NCI-H2196 (cell line): ENCODE results near the gene SURF4.
A peak's percentile ranks its signal among the peaks of the same experiment; 100 is the strongest.
"Not testable (repeated sequence)": the region's sequence is repeated elsewhere in the genome, so short reads cannot be mapped to it uniquely, and the experiment has no call there.

Source experiments
- DNase-seq: peaks from one replicate; lab custom pipeline; 2025; ENCODE audit not compliant: unreplicated experiment; lab: John Stamatoyannopoulos, UW

Gene SURF4

GRCh38 chr9:133397895-133398294 lies 22.0 kb upstream of the SURF4 start:
- DNase-seq: no peak

GRCh38 chr9:133397370-133397769 lies 21.5 kb upstream of the SURF4 start:
- no peak for DNase-seq

GRCh38 chr9:133396952-133397351 lies 21.1 kb upstream of the SURF4 start:
- DNase-seq: no peak

GRCh38 chr9:133394687-133395271 lies 18.9 kb upstream of the SURF4 start:
- no peak for DNase-seq

- DNase-seq: no peak
Measured at GRCh38 chr9:133393399-133393798, 17.5 kb upstream of the SURF4 start.

GRCh38 chr9:133392308-133392707 lies 16.4 kb upstream of the SURF4 start:
- DNase-seq: not testable (repeated sequence)

- not testable (repeated sequence) for DNase-seq
Measured at GRCh38 chr9:133391449-133391848, 15.6 kb upstream of the SURF4 start.

GRCh38 chr9:133390713-133391112 lies 14.9 kb upstream of the SURF4 start:
- DNase-seq: no peak

GRCh38 chr9:133389562-133389961 lies 13.7 kb upstream of the SURF4 start:
- no peak for DNase-seq

- no peak for DNase-seq
Measured at GRCh38 chr9:133389025-133389557, 13.2 kb upstream of the SURF4 start.

- DNase-seq: no peak
Measured at GRCh38 chr9:133387680-133388079, 11.8 kb upstream of the SURF4 start.

- DNase-seq: no peak
Measured at GRCh38 chr9:133386338-133386737, 10.5 kb upstream of the SURF4 start.

- DNase-seq: no peak
Measured at GRCh38 chr9:133385452-133385851, 9.6 kb upstream of the SURF4 start.

GRCh38 chr9:133384736-133385321 lies 9.0 kb upstream of the SURF4 start:
- DNase-seq: no peak

- no peak for DNase-seq
Measured at GRCh38 chr9:133383438-133383837, 7.6 kb upstream of the SURF4 start.

GRCh38 chr9:133382507-133383141 lies 6.8 kb upstream of the SURF4 start:
- no peak for DNase-seq

GRCh38 chr9:133380734-133381133 lies 4.9 kb upstream of the SURF4 start:
- no peak for DNase-seq

GRCh38 chr9:133379153-133380086 lies 3.6 kb upstream of the SURF4 start:
- no peak for DNase-seq

GRCh38 chr9:133378408-133378962 lies 2.6 kb upstream of the SURF4 start:
- DNase-seq: peak; percentile 24

GRCh38 chr9:133377721-133378216 lies 1.9 kb upstream of the SURF4 start:
- no peak for DNase-seq

- not testable (repeated sequence) for DNase-seq
Measured at GRCh38 chr9:133377280-133377679, 1.4 kb upstream of the SURF4 start.
